Activated CD8-positive, alpha-beta memory T cell treated with anti-CD3 and anti-CD28 coated beads, Interleukin-2, amount 50 U/mL, for 4 hours (primary cell): ENCODE results near the gene EPB41L4B.
"Not testable (repeated sequence)": the region's sequence is repeated elsewhere in the genome, so short reads cannot be mapped to it uniquely, and the experiment has no call there.

Experiments
- DNase-seq: peaks from one replicate; pipeline ENCODE4 v3.0.0-alpha.2; 2020

Gene EPB41L4B

DNA sequence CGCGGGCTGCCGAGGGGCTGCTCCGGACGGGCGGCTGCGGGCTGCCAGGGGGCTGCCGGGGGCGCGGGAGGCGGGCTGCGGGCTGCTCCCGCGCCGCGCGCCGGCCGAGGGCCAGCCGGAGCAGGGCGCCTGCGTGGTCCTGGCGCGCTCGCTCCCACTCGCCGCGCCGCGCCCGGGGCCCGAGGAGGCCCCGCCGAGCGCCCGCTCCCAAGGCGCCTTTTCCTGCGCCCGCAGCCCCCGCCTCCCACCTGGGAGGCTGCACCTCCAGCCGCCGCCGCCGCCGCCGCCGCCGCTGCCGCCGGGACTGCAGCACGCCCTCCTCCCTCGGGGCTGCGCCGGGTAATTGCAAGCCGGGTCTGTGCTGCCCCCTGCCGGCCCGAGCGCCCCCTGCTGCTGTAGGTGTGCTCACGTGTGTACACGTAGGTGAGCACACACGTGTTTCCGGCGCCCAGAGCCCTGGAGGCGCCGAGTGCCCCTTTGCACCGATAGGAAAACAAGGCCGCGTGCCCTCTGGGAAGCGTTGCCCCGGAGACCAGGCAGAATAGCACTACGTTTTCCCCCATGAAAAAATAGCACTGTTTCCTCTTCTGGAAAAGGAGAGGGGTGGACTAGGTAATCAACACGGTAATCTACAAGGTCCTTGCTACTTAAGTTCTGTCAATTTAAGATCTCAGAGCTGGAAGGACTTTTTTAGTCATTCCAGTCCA lies at the start of gene EPB41L4B:
EPB41L4B (minus strand) TSS at position 318 of the 707 bp plus-strand sequence. CDS start 613 bp downstream, outside the sequence.
- DNase-seq: peak; percentile 83

- no peak for DNase-seq
Measured at GRCh38 chr9:109369285-109369684, 48.4 kb upstream of the EPB41L4B start.

DNA sequence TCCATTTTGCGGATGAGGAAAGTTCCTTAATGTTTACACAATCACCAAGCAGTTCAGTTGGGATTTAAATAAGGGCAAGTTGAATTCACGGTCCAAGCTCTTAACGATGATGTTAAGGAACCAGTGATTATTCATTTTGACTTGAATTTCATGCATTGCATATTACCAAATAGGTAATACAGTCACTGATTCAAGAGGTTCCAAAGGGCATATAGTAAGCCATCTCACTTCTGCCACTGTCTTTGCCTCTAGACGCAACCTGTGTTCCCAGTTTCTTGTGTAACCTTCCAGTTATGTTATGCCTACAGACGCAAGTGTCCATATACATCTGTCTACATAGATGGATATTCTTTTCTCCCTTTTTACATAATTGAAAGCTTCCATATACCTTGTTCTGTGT lies 39.9 kb upstream of the EPB41L4B start:
- no peak for DNase-seq

DNA sequence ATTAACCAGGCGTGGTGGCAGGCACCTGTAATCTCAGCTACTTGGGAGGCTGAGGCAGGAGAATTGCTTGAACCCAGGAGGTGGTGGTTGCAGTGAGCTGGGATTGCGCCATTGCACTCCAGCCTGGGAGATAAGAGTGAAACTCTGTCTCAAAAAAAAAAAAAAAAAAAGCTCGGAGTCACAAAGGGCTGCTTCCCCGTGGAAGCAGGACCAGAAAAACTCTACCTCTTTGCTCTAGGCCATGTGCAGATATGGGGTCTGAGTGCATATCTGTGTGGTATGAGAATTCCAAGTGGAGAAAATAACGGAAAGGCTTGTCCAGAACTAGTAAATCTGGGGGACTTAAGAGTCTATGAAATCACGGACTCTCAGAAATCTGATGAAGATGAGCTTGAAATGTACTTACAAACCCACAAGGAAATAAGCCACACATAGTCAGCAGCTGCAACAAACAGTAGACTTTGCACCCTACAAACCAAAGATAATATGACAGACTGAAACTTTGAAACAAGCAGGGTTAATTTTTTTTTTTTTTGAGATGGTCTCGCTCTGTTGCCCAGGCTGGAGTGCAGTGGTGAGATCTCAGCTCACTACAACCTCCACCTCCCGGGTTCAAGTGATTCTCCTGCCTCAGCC lies 38.2 kb upstream of the EPB41L4B start:
- not testable (repeated sequence) for DNase-seq

- DNase-seq: no peak
Measured at GRCh38 chr9:109355564-109356297, 34.9 kb upstream of the EPB41L4B start.

GRCh38 chr9:109354190-109354589 lies 33.3 kb upstream of the EPB41L4B start:
- no peak for DNase-seq

GRCh38 chr9:109351032-109351431 lies 30.2 kb upstream of the EPB41L4B start:
- DNase-seq: no peak

- no peak for DNase-seq
Measured at GRCh38 chr9:109349421-109349846, 28.6 kb upstream of the EPB41L4B start.

GRCh38 chr9:109346904-109347303 lies 26.0 kb upstream of the EPB41L4B start:
- DNase-seq: no peak

DNA sequence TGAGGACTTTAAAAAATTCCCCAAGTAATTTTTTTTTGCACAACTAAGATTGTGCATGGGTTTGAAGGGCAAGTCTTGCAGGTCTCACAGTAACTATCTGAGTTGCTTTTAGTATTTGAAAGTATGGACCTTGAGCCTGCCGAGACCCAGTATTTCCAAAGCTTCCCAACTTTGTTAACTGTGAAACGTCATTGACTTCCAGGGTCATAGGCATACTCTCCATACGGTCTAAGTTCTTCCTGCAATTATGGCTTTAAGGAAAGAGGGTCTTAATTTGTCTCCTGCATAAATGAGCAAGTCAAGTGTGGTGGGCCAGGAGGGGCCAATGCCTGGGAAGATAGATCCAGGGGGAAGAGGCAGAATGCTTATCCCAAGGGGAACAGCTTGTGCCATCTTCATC lies 24.0 kb upstream of the EPB41L4B start:
- no peak for DNase-seq

- no peak for DNase-seq
Measured at GRCh38 chr9:109342878-109343277, 22.0 kb upstream of the EPB41L4B start.

DNA sequence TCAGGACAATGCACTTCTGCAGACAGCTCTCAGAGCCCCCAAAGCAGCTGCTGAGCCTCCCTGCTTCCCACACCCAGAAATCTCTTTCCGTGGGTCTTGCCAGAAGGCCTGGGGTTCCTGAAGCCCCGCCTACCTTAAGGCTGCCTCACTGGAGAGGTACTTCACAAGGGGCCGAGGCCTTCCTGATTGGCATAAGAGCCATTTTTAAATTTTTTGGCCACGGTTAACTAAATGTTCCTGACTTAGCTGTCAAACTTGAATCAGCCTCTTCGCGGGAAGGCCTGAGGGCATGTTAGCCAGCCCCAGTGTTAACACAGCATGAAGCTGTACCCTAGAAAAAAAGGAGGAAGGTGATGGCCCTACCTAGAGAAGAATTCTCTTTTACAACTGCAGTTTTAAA lies 20.7 kb upstream of the EPB41L4B start:
- DNase-seq: no peak

- not testable (repeated sequence) for DNase-seq
Measured at GRCh38 chr9:109340979-109341378, 20.1 kb upstream of the EPB41L4B start.

- DNase-seq: no peak
Measured at GRCh38 chr9:109336409-109336808, 15.6 kb upstream of the EPB41L4B start.

DNA sequence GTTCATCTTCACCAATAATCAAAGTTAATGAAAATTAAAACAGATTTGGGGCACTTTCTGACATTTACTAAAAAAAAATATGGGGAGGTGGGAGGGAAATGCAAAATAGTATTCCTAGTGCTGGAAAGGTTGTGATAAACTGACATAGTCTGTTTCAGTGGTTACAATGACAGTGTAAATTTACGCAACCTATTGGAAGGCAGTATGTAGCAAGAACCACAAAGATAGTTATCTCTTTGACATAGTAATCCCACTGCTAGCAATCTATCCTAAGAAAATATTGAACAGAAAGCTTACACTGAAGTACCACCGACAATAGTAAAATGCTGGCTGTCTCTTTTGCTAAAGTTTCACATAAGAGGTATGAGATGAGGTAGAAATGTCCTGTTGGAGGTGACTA lies 15.1 kb upstream of the EPB41L4B start:
- no peak for DNase-seq

DNA sequence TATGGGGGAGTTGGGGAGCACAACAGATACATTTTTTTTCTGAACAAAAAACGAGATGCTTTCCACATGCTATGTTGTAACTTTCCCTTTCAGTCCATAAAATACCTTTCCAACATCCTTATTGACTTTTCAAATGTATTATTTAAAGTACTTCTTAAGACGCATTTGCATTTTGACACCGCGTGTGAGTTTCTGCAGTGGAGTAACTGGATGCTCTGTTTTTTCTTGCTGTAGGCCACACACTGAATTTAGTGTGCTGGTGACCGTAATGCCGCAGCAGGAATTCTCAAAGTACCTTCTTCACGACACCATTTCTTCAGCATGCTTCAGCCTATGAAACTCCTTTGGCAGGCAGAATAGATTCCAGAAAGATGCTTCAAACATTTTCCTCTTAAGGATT lies 14.3 kb upstream of the EPB41L4B start:
- no peak for DNase-seq

GRCh38 chr9:109331353-109331752 lies 10.5 kb upstream of the EPB41L4B start:
- DNase-seq: no peak

DNA sequence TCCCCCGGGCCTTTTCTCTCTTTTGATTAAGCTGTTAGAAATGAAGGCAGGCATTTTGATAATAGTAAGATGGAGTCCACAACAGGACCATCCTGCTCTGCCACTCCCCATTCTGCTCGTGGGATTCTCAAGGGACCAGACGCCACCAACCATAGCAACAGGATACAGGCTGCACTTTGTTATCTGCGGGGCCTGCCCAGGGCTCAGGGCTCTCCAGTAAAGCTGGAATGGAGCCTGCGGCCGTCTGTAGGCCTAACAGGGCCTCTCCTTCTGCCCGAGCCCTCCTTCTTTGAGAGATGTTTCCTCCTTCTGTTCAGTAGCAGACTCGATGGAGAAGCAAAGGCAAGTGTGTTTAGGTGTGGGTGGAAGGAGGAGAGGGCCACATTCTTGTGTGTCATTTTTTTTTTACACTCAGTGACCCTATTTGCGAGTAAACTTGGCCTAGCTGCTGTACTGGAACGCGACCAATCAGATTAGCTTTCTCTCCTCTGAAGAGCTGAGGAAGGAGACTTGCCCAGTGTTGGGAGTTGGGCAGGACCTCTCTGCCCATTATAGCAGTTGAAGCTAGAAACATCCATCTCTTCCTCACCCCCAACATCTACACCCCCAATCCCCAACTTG lies 8.9 kb upstream of the EPB41L4B start:
- no peak for DNase-seq

- no peak for DNase-seq
Measured at GRCh38 chr9:109328978-109329637, 8.2 kb upstream of the EPB41L4B start.

- DNase-seq: no peak
Measured at GRCh38 chr9:109325089-109325488, 4.2 kb upstream of the EPB41L4B start.

DNA sequence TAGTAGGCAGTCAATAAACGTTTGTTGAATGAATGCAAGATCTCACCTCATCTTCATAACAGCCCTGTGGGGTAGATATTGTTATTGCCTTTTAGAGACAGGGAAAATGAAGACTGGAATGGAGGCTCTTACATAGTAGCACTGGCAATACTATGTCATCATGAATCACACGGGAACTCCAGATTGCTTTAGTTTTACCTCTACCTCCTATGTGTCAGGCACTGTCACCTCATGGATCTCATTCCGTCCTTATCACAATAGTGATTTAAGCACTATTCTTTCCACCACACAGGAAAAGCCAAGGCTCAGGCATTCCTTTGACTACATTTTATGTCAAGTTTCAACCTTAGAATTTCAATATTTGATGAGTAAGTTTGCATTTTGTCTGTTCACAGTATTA lies 2.9 kb upstream of the EPB41L4B start:
- DNase-seq: no peak

DNA sequence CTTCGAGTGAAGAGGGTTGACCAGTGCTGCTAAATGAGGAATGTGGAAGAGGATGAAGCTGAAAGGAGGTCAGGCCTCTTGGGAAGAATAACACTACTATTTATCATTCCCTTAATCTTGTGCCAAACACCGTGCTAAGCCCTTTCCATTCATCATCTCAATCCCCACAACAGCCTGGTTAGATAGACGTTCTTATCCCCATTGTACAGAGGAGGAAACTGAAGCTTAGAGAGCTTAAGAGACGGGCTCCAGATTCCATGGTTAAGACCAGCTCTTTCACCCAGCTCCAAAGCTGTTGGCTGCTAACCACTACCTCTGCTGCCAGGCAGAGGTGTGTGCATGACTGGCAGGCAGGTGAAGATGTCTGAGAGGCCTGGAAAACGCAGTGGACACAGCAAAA lies 868 bp upstream of the EPB41L4B start:
- DNase-seq: no peak

DNA sequence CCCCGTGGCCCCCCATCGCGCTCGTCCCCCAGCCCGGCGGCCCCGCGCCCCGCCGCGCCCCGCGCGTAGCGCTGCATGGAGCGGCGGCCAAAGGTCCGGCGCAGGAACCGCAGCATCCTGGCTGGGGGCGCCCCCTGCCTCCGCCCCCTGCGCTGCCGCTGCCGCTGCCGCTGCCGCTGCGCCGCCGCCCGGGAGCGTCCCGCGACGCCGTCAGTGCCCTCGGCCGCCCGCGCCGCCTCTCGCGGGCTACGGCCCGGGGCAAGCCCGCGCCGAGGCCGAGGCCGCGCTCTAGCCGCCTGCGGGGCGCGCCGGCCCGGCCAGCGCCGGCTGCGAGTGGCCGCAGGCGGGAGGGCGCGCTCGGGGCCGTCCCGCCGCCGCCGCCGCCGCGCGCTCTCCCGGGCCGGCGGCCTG lies 523 bp downstream of the EPB41L4B start:
- no peak for DNase-seq
